HUDEP-2 (cell line): ENCODE data around the gene RPS6KC1.
"Not testable (repeated sequence)": the region's sequence is repeated elsewhere in the genome, so short reads cannot be mapped to it uniquely, and the experiment has no call there.

Experiments
- DNase-seq, 76 experiments: peaks; one replicate each; lab custom pipeline; 2025; ENCODE audit not compliant: unreplicated experiment in 76 of 76; lab: John Stamatoyannopoulos, UW

RPS6KC1 gene

GRCh38 chr1:213103377-213104306, 52.6 kb downstream of the RPS6KC1 start:
- DNase-seq, result no peak

- no peak for DNase-seq
Measured at GRCh38 chr1:213104604-213105003, 53.6 kb downstream of the RPS6KC1 start.

GRCh38 chr1:213106298-213106697, 55.3 kb downstream of the RPS6KC1 start:
- DNase-seq, result no peak

- no peak for DNase-seq
Measured at GRCh38 chr1:213107613-213108012, 56.6 kb downstream of the RPS6KC1 start.

- DNase-seq, result no peak
Measured at GRCh38 chr1:213110349-213111300, 59.6 kb downstream of the RPS6KC1 start.

- no peak for DNase-seq
Measured at GRCh38 chr1:213111502-213111901, 60.5 kb downstream of the RPS6KC1 start.

- not testable (repeated sequence) for DNase-seq
Measured at GRCh38 chr1:213112723-213113122, 61.7 kb downstream of the RPS6KC1 start.

GRCh38 chr1:213117699-213118180, 66.7 kb downstream of the RPS6KC1 start:
- DNase-seq, result not testable (repeated sequence)

GRCh38 chr1:213119794-213120193, 68.8 kb downstream of the RPS6KC1 start:
- no peak for DNase-seq

- DNase-seq, result no peak
Measured at GRCh38 chr1:213120386-213120785, 69.3 kb downstream of the RPS6KC1 start.

GRCh38 chr1:213120961-213121360, 69.9 kb downstream of the RPS6KC1 start:
- DNase-seq, result no peak

GRCh38 chr1:213122514-213122929, 71.5 kb downstream of the RPS6KC1 start:
- peak in 20 of 76 experiments; percentile 2 to 36 (median 16) for DNase-seq

GRCh38 chr1:213123087-213123486, 72.0 kb downstream of the RPS6KC1 start:
- no peak for DNase-seq

- no peak for DNase-seq
Measured at GRCh38 chr1:213123536-213123935, 72.5 kb downstream of the RPS6KC1 start.

- DNase-seq, result peak in 1 of 76 experiments; percentile 32
Measured at GRCh38 chr1:213124590-213124989, 73.5 kb downstream of the RPS6KC1 start.

GRCh38 chr1:213125643-213126042, 74.6 kb downstream of the RPS6KC1 start:
- DNase-seq, result no peak

GRCh38 chr1:213127074-213127473, 76.0 kb downstream of the RPS6KC1 start:
- DNase-seq, result no peak

- DNase-seq, result no peak
Measured at GRCh38 chr1:213131851-213132655, 81.0 kb downstream of the RPS6KC1 start.

- DNase-seq, result no peak
Measured at GRCh38 chr1:213135572-213135971, 84.5 kb downstream of the RPS6KC1 start.
